ENCODE measurements around the gene C2CD2.

C2CD2 gene

GRCh38 chr21:41856572-41856971, 97.2 kb downstream of the C2CD2 start:
- in situ Hi-C loops (cut with HindIII; ENCODE audit: low sequenced_read_pairs): no loop called here
- no peak overlapping the region for H3K4me3 ChIP-seq (ENCODE audit: low read depth, low read length)
- DNase-seq (ENCODE audit: low read depth, low spot score): no peak
- TF ChIP-seq CTCF (IDR thresholded peaks at IDR 0.05; ENCODE audit: low read depth, low read length): no peak

GRCh38 chr21:41854426-41854995, 99.3 kb downstream of the C2CD2 start:
- in situ Hi-C loops (cut with HindIII; ENCODE audit: low sequenced_read_pairs): no loop called here
- no peak overlapping the region for H3K4me3 ChIP-seq (ENCODE audit: low read depth, low read length)
- TF ChIP-seq CTCF (IDR thresholded peaks at IDR 0.05; ENCODE audit: low read depth, low read length): no peak
- no peak for DNase-seq (ENCODE audit: low read depth, low spot score)

GRCh38 chr21:41852929-41853320, 100.9 kb downstream of the C2CD2 start:
- no peak for TF ChIP-seq CTCF (IDR thresholded peaks at IDR 0.05; ENCODE audit: low read depth, low read length)
- no peak for DNase-seq (ENCODE audit: low read depth, low spot score)
- in situ Hi-C loops (cut with HindIII; ENCODE audit: low sequenced_read_pairs): no loop called here
- H3K4me3 ChIP-seq (ENCODE audit: low read depth, low read length): no peak overlapping the region

GRCh38 chr21:41852151-41852928, 101.5 kb downstream of the C2CD2 start:
- no peak for TF ChIP-seq CTCF (IDR thresholded peaks at IDR 0.05; ENCODE audit: low read depth, low read length)
- H3K4me3 ChIP-seq (ENCODE audit: low read depth, low read length): no peak overlapping the region
- in situ Hi-C loops (cut with HindIII; ENCODE audit: low sequenced_read_pairs): no loop called here
- DNase-seq (ENCODE audit: low read depth, low spot score): no peak

GRCh38 chr21:41851090-41851790, 102.6 kb downstream of the C2CD2 start:
- in situ Hi-C loops (cut with HindIII; ENCODE audit: low sequenced_read_pairs): no loop called here
- H3K4me3 ChIP-seq (ENCODE audit: low read depth, low read length): no peak overlapping the region
- TF ChIP-seq CTCF (IDR thresholded peaks at IDR 0.05; ENCODE audit: low read depth, low read length): no peak
- no peak for DNase-seq (ENCODE audit: low read depth, low spot score)

- in situ Hi-C loops (cut with HindIII; ENCODE audit: low sequenced_read_pairs): no loop called here
- TF ChIP-seq CTCF (IDR thresholded peaks at IDR 0.05; ENCODE audit: low read depth, low read length): no peak
- DNase-seq (ENCODE audit: low read depth, low spot score): no peak
- no peak overlapping the region for H3K4me3 ChIP-seq (ENCODE audit: low read depth, low read length)
Measured at GRCh38 chr21:41850085-41850484, 103.7 kb downstream of the C2CD2 start.
